Fibroblast of peridontal ligament (primary cell): Measurements from ENCODE around the gene USP47.
A peak's percentile ranks its signal among the peaks of the same experiment; 100 is the strongest.

Source experiments
- DNase-seq: peaks from one replicate; pipeline ENCODE4 v3.0.0-alpha.2; 2010; ENCODE audit errors: extremely low read depth

USP47 gene

GRCh38 chr11:12005061-12005460, 163.3 kb downstream of the USP47 start:
- DNase-seq: peak; percentile 48

GRCh38 chr11:12005476-12005875, 163.7 kb downstream of the USP47 start:
- DNase-seq: peak; percentile 76

GRCh38 chr11:12006552-12007229, 164.9 kb downstream of the USP47 start:
- DNase-seq: no peak

DNA sequence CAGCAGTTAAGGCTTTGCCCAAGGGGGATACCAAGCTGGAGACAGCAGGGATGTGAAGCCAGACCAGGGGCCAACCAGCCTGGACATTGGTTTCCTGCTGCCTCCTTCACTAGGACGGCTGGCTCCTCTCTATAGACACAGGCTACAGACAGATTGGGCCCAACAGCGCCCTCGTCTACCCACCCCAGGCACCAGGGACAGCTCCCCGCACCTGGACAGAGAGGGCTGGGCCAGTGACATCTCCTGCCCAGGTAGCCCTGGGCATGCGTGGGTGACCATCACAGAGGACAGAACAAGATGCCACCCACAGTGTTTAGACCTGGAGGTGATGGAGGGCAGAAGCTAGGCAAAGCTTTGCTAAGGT, 165.4 kb downstream of the USP47 start:
- no peak for DNase-seq

DNA sequence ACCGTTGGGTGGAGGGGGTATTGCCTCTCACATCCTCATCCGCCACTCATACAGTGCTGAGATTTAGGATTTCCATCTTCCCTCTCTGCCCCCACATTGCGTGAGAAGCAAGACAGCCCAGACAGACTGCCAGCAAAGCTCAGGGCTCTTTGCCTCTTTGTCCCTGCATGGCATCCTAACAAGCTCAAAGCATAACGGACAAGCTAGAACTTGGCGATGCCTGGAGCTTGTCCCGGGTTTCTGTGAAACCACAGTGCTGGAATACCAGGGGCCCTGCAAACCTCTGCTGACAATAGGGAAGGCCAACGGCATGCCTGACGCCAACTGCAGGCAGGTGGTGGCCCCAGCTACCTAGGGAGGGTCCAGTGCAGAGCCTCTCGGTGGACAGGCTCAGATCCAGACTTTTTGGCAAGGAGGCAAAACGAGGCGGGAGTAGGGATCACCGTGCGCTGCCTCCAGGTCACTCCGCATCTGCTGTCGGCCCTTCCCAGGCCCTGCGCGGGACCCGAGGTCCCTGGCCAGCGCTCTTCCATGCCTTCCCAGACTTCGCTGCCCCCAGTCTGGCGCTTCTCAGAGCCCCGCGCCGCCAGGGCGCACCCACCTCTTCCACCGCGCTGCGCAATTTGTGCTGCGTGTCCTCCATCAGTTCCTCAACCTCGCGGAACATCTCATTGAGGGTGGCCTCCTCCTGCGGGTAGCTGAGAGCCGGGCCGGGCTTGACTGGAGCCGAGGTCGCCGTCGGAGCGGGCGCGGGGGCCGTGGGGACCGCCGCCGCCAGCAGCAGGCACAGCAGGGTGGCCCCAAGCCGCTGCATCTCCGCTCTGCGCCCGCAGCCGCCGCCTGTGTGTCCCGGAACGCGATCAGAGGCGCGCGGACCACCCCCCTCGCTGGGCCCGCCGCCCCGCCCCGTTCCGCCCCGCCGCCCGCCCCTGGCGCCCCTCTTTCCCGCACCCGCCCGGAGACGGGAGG, 166.3 kb downstream of the USP47 start, which contains the start of gene DKK3:
Gene DKK3, minus strand, starts transcription at position 858 of the 969 bp plus-strand sequence. Its CDS starts 44 bp downstream, at position 814.
- DNase-seq: peak; percentile 40
